GM18873 (cell line): ENCODE measurements around the gene MATN4.
A peak's percentile ranks its signal among the peaks of the same experiment; 100 is the strongest.

Experiments
- ATAC-seq: cut with Tn5 transposase; IDR thresholded peaks from one replicate; pipeline ENCODE4 v1.9.1; 2021; ENCODE audit warnings: mild to moderate bottlenecking, moderate library complexity, moderate number of reproducible peaks; ENCODE audit not compliant: unreplicated experiment, low FRiP score

The MATN4 gene

GRCh38 chr20:45341579-45341938 lies 33.5 kb upstream of the MATN4 start:
- ATAC-seq = no peak

GRCh38 chr20:45340951-45341350 lies 32.9 kb upstream of the MATN4 start:
- no peak for ATAC-seq

GRCh38 chr20:45340236-45340847 lies 32.2 kb upstream of the MATN4 start:
- no peak for ATAC-seq

- ATAC-seq = no peak
These were observed 31.7 kb upstream of the MATN4 start for GRCh38 chr20:45339799-45340198.

GRCh38 chr20:45339084-45339483 lies 31.0 kb upstream of the MATN4 start:
- ATAC-seq = no peak

GRCh38 chr20:45338121-45339030 lies 30.3 kb upstream of the MATN4 start:
- ATAC-seq = no peak

- ATAC-seq = no peak
These were observed 29.4 kb upstream of the MATN4 start for GRCh38 chr20:45337367-45338120.

- ATAC-seq = no peak
These were observed 28.6 kb upstream of the MATN4 start for GRCh38 chr20:45336530-45337366.

GRCh38 chr20:45330476-45330875 lies 22.4 kb upstream of the MATN4 start:
- no peak for ATAC-seq

- ATAC-seq = no peak
These were observed 21.6 kb upstream of the MATN4 start for GRCh38 chr20:45329497-45330319.

- ATAC-seq = no peak
These were observed 20.4 kb upstream of the MATN4 start for GRCh38 chr20:45328451-45328850.

GRCh38 chr20:45325371-45325770 lies 17.3 kb upstream of the MATN4 start:
- ATAC-seq = no peak

- no peak for ATAC-seq
These were observed 15.6 kb upstream of the MATN4 start for GRCh38 chr20:45323731-45324130.

GRCh38 chr20:45322952-45323383 lies 14.9 kb upstream of the MATN4 start:
- ATAC-seq = no peak

- peak; percentile 53 for ATAC-seq
These were observed 13.0 kb upstream of the MATN4 start for GRCh38 chr20:45320948-45321595.

- ATAC-seq = no peak
These were observed 10.8 kb upstream of the MATN4 start for GRCh38 chr20:45318948-45319347.

GRCh38 chr20:45318386-45318939 lies 10.4 kb upstream of the MATN4 start:
- no peak for ATAC-seq

- ATAC-seq = no peak
These were observed 9.7 kb upstream of the MATN4 start for GRCh38 chr20:45317826-45318225.
